ENCODE results near the gene COPS7B. TPM values are rescaled to one million over a fixed set of nuclear protein-coding genes. Genes with fewer than 3 reads are reported as not detected.

COPS7B gene
- total and polyA plus RNA-seq, 10 of the 15 experiments (the other 5 are each of a cell fraction or from before 2014, with no cell fraction given), result 6.3 to 58.8 (median 40.4) TPM

GRCh38 chr2:231780909-231781797, 5.1 kb upstream of the COPS7B start, which contains the start of gene PDE6D (continued):
- TF ChIP-seq NKRF (conservative IDR thresholded peaks at IDR 0.05) (peak; percentile 87), ZBTB11 (CRISPR knock-in tag; IDR thresholded peaks at IDR 0.05) (peak; percentile 83), YY1 (IDR thresholded peaks at IDR 0.05; ENCODE audit: low read depth, low read length) (peak; percentile 84), ATF7 (IDR thresholded peaks at IDR 0.05; ENCODE audit: low read depth) (peak; percentile 62), POLR2A (IDR thresholded peaks at IDR 0.05; ENCODE audit: low read depth, low read length) (peak; percentile 93), NR2F1 (conservative IDR thresholded peaks at IDR 0.05) (no peak), ZBTB33 (IDR thresholded peaks at IDR 0.05) (no peak), SMAD1 (IDR thresholded peaks at IDR 0.05; ENCODE audit: low read depth, partially characterized antibody) (no peak), HCFC1 (IDR thresholded peaks at IDR 0.05; ENCODE audit: low read length) (peak; percentile 98), PBX3 (IDR thresholded peaks at IDR 0.05; ENCODE audit: insufficient replicate concordance, low read depth, low read length) (peak; percentile 100), RAD51 (IDR thresholded peaks at IDR 0.05) (no peak), IRF4 (IDR thresholded peaks at IDR 0.05; ENCODE audit: low read depth, low read length) (peak; percentile 52; the same call in 1 of the 2 replicates), LARP7 (IDR thresholded peaks at IDR 0.05) (0 out of 2 replicates have a peak, but pooled peaks have one; percentile 46), NR2C2 (IDR thresholded peaks at IDR 0.05; ENCODE audit: borderline replicate concordance, control insufficient read depth, insufficient read length, low read depth) (no peak), CHD2 (IDR thresholded peaks at IDR 0.05; ENCODE audit: borderline replicate concordance, low read depth, low read length) (peak; percentile 95), BACH1 (IDR thresholded peaks at IDR 0.05; ENCODE audit: borderline replicate concordance) (peak; percentile 34; the same call in 1 of the 2 replicates), ZBTB40 (IDR thresholded peaks at IDR 0.05; ENCODE audit: borderline replicate concordance) (peak; percentile 89)

All from GM12878 (cell line).